Chondrocyte (in vitro differentiated cells): Measurements from ENCODE around the gene STK4. TPM values are rescaled to one million over a fixed set of nuclear protein-coding genes. Genes with fewer than 3 reads are reported as not detected.

Experiments used
- DNase-seq: peaks from one replicate; pipeline ENCODE4 v3.0.0; 2021; ENCODE audit warnings: mixed read lengths, low spot score
- H3K27ac Mint-ChIP-seq: one replicate; pipeline ENCODE4 v1.8.0; 2021; ENCODE audit warnings: mild to moderate bottlenecking, moderate library complexity, mixed read lengths; ENCODE audit not compliant: unreplicated experiment
- H3K27me3 Mint-ChIP-seq: 2 replicates; pipeline ENCODE4 v1.8.0; 2021; ENCODE audit warnings: low read depth, mixed read lengths
- H3K36me3 Mint-ChIP-seq: 2 replicates; pipeline ENCODE4 v1.8.0; 2021; ENCODE audit warnings: low read depth, mixed read lengths
- H3K4me1 Mint-ChIP-seq: 2 replicates; pipeline ENCODE4 v1.8.0; 2021; ENCODE audit warnings: low read depth, mild to moderate bottlenecking, mixed read lengths
- H3K4me3 Mint-ChIP-seq: one replicate; pipeline ENCODE4 v1.8.0; 2021; ENCODE audit warnings: mild to moderate bottlenecking, moderate library complexity, mixed read lengths; ENCODE audit not compliant: unreplicated experiment
- H3K9me3 Mint-ChIP-seq: 2 replicates; pipeline ENCODE4 v1.8.0; 2021; ENCODE audit warnings: low read depth, mixed read lengths
- CTCF ChIP-seq: fragments of 200-600 bp; sonication (generic); IDR thresholded peaks from 2 replicates; pipeline ENCODE4 v1.5.0; 2021; ENCODE audit warnings: antibody characterized with exemption, mild to moderate bottlenecking, moderate library complexity
- total RNA-seq: library from RNA; stranded (reverse); gene quantifications from 3 replicates; pipeline ENCODE4 v1.2.1, GENCODE V29; 2021

Gene STK4
- total RNA-seq, 1 donor from 2014 or later = 23.4 TPM

- TF ChIP-seq CTCF = no peak
- H3K36me3 Mint-ChIP-seq = peaks cover 19% of the 10 kb centered on the region
- H3K9me3 Mint-ChIP-seq = no peaks in the 10 kb centered on the region
- no peak overlapping the region for H3K27ac Mint-ChIP-seq
- H3K4me3 Mint-ChIP-seq = no peak overlapping the region
- H3K27me3 Mint-ChIP-seq = no peaks in the 10 kb centered on the region
- no peak for DNase-seq
- H3K4me1 Mint-ChIP-seq = no peaks in the 10 kb centered on the region
Measured at GRCh38 chr20:44943828-44944227, 22.5 kb upstream of the STK4 start.

GRCh38 chr20:44945261-44945660, 21.1 kb upstream of the STK4 start:
- no peaks in the 10 kb centered on the region for H3K9me3 Mint-ChIP-seq
- H3K27ac Mint-ChIP-seq = no peak overlapping the region
- DNase-seq = no peak
- peaks cover 21% of the 10 kb centered on the region for H3K36me3 Mint-ChIP-seq
- no peak for TF ChIP-seq CTCF
- H3K4me3 Mint-ChIP-seq = no peak overlapping the region
- H3K4me1 Mint-ChIP-seq = no peaks in the 10 kb centered on the region
- H3K27me3 Mint-ChIP-seq = no peaks in the 10 kb centered on the region

- DNase-seq = no peak
- H3K27me3 Mint-ChIP-seq = no peaks in the 10 kb centered on the region
- H3K4me1 Mint-ChIP-seq = no peaks in the 10 kb centered on the region
- peaks cover 26% of the 10 kb centered on the region for H3K36me3 Mint-ChIP-seq
- no peak overlapping the region for H3K4me3 Mint-ChIP-seq
- H3K9me3 Mint-ChIP-seq = no peaks in the 10 kb centered on the region
- TF ChIP-seq CTCF = no peak
- no peak overlapping the region for H3K27ac Mint-ChIP-seq
Measured at GRCh38 chr20:44946271-44946852, 19.9 kb upstream of the STK4 start.

- TF ChIP-seq CTCF = no peak
- no peak for DNase-seq
- no peaks in the 10 kb centered on the region for H3K4me1 Mint-ChIP-seq
- H3K9me3 Mint-ChIP-seq = no peaks in the 10 kb centered on the region
- peaks cover 29% of the 10 kb centered on the region for H3K36me3 Mint-ChIP-seq
- H3K27ac Mint-ChIP-seq = no peak overlapping the region
- H3K27me3 Mint-ChIP-seq = no peaks in the 10 kb centered on the region
- no peak overlapping the region for H3K4me3 Mint-ChIP-seq
Measured at GRCh38 chr20:44948107-44948506, 18.2 kb upstream of the STK4 start.

GRCh38 chr20:44948513-44948912, 17.8 kb upstream of the STK4 start:
- no peak for TF ChIP-seq CTCF
- Mint-ChIP-seq H3K36me3 (peaks cover 33% of the 10 kb centered on the region), H3K4me3 (no peak overlapping the region), H3K27me3 (no peaks in the 10 kb centered on the region), H3K9me3 (no peaks in the 10 kb centered on the region), H3K27ac (no peak overlapping the region), H3K4me1 (no peaks in the 10 kb centered on the region)
- DNase-seq = no peak
